ENCODE data around the gene CFHR3. TPM values are rescaled to one million over a fixed set of nuclear protein-coding genes. Genes with fewer than 3 reads are reported as not detected.
"Not testable (repeated sequence)": the region's sequence is repeated elsewhere in the genome, so short reads cannot be mapped to it uniquely, and the experiment has no call there.

CFHR3 gene
- total RNA-seq, 1 donor = 0.36 TPM

- TF ChIP-seq CTCF (IDR thresholded peaks at IDR 0.05; ENCODE audit: extremely low read depth, low read depth, low read length) = no peak
- H4K20me1 ChIP-seq (ENCODE audit: insufficient read depth, low read length) = no peaks in the 10 kb centered on the region
Measured at GRCh38 chr1:196797891-196798290, 23.3 kb downstream of the CFHR3 start.

GRCh38 chr1:196801920-196802319 is 27.3 kb downstream of the CFHR3 start:
- H3K4me1 ChIP-seq (ENCODE audit: insufficient read depth, low read length); H2AFZ ChIP-seq (ENCODE audit: low read length); H3K9me3 ChIP-seq (ENCODE audit: low read depth, low read length); H3K27ac ChIP-seq (ENCODE audit: low read depth, low read length); H3K79me2 ChIP-seq (ENCODE audit: insufficient read depth, low read length); H3K4me3 ChIP-seq (ENCODE audit: insufficient read depth, low read length); H3K27me3 ChIP-seq (ENCODE audit: insufficient read depth, low read length); DNase-seq (ENCODE audit: insufficient read length, low spot score, missing footprints); H3K4me2 ChIP-seq (ENCODE audit: insufficient read depth, low read length); H4K20me1 ChIP-seq (ENCODE audit: insufficient read depth, low read length); H3K36me3 ChIP-seq (ENCODE audit: insufficient read depth, low read length): not testable (repeated sequence)

More at GRCh38 chr1:196797891-196798290, 23.3 kb downstream of the CFHR3 start:
- no peak overlapping the region for H3K4me2 ChIP-seq (ENCODE audit: insufficient read depth, low read length)
- H3K36me3 ChIP-seq (ENCODE audit: insufficient read depth, low read length) = no peaks in the 10 kb centered on the region
- no peak for DNase-seq (ENCODE audit: insufficient read length, low spot score, missing footprints)
- H3K27me3 ChIP-seq (ENCODE audit: insufficient read depth, low read length) = no peaks in the 10 kb centered on the region
- no peaks in the 10 kb centered on the region for H3K4me1 ChIP-seq (ENCODE audit: insufficient read depth, low read length)
- H2AFZ ChIP-seq (ENCODE audit: low read length) = no peak overlapping the region
- no peak overlapping the region for H3K27ac ChIP-seq (ENCODE audit: low read depth, low read length)
- no peak overlapping the region for H3K4me3 ChIP-seq (ENCODE audit: insufficient read depth, low read length)
- H3K9me3 ChIP-seq (ENCODE audit: low read depth, low read length) = no peaks in the 10 kb centered on the region
- H3K79me2 ChIP-seq (ENCODE audit: insufficient read depth, low read length) = no peaks in the 10 kb centered on the region

GRCh38 chr1:196808529-196809235 is 34.0 kb downstream of the CFHR3 start:
- no peak for TF ChIP-seq CTCF (IDR thresholded peaks at IDR 0.05; ENCODE audit: extremely low read depth, low read depth, low read length)
- Histone ChIP-seq H4K20me1 (ENCODE audit: insufficient read depth, low read length) (no peaks in the 10 kb centered on the region), H3K27ac (ENCODE audit: low read depth, low read length) (no peak overlapping the region), H3K4me1 (ENCODE audit: insufficient read depth, low read length) (no peaks in the 10 kb centered on the region), H2AFZ (ENCODE audit: low read length) (no peak overlapping the region), H3K36me3 (ENCODE audit: insufficient read depth, low read length) (no peaks in the 10 kb centered on the region), H3K27me3 (ENCODE audit: insufficient read depth, low read length) (no peaks in the 10 kb centered on the region), H3K4me3 (ENCODE audit: insufficient read depth, low read length) (no peak overlapping the region), H3K79me2 (ENCODE audit: insufficient read depth, low read length) (no peaks in the 10 kb centered on the region), H3K9me3 (ENCODE audit: low read depth, low read length) (no peaks in the 10 kb centered on the region), H3K4me2 (ENCODE audit: insufficient read depth, low read length) (no peak overlapping the region)
- DNase-seq (ENCODE audit: insufficient read length, low spot score, missing footprints) = no peak

GRCh38 chr1:196817442-196817841 is 42.8 kb downstream of the CFHR3 start:
- not testable (repeated sequence) for H3K4me2 ChIP-seq (ENCODE audit: insufficient read depth, low read length); H2AFZ ChIP-seq (ENCODE audit: low read length); DNase-seq (ENCODE audit: insufficient read length, low spot score, missing footprints); H3K79me2 ChIP-seq (ENCODE audit: insufficient read depth, low read length); H3K4me3 ChIP-seq (ENCODE audit: insufficient read depth, low read length); H3K36me3 ChIP-seq (ENCODE audit: insufficient read depth, low read length); H3K9me3 ChIP-seq (ENCODE audit: low read depth, low read length); H3K27me3 ChIP-seq (ENCODE audit: insufficient read depth, low read length); H3K4me1 ChIP-seq (ENCODE audit: insufficient read depth, low read length); H3K27ac ChIP-seq (ENCODE audit: low read depth, low read length); H4K20me1 ChIP-seq (ENCODE audit: insufficient read depth, low read length)

- H3K4me2 ChIP-seq (ENCODE audit: insufficient read depth, low read length); H3K4me3 ChIP-seq (ENCODE audit: insufficient read depth, low read length); H3K36me3 ChIP-seq (ENCODE audit: insufficient read depth, low read length): not testable (repeated sequence)
Measured at GRCh38 chr1:196819531-196819930, 44.9 kb downstream of the CFHR3 start, which contains the start of gene CFHR1. Gene CFHR1 (plus strand): TSS chr1:196819731. CDS start chr1:196819845, 114 bp downstream.

More at GRCh38 chr1:196819531-196819930, 44.9 kb downstream of the CFHR3 start, which contains the start of gene CFHR1:
- not testable (repeated sequence) for H2AFZ ChIP-seq (ENCODE audit: low read length); H3K4me1 ChIP-seq (ENCODE audit: insufficient read depth, low read length); H3K27me3 ChIP-seq (ENCODE audit: insufficient read depth, low read length); H3K79me2 ChIP-seq (ENCODE audit: insufficient read depth, low read length); H3K9me3 ChIP-seq (ENCODE audit: low read depth, low read length); H3K27ac ChIP-seq (ENCODE audit: low read depth, low read length); DNase-seq (ENCODE audit: insufficient read length, low spot score, missing footprints); H4K20me1 ChIP-seq (ENCODE audit: insufficient read depth, low read length)

Data from osteoblast (primary cell).